Dedifferentiated amniotic fluid mesenchymal stem cell (primary cell): ENCODE measurements around the gene FADS6.

Experiments
- DNase-seq: peaks from one replicate; pipeline ENCODE4 v3.0.0-alpha.2; 2016; ENCODE audit errors: extremely low spot score

The FADS6 gene, protein sequence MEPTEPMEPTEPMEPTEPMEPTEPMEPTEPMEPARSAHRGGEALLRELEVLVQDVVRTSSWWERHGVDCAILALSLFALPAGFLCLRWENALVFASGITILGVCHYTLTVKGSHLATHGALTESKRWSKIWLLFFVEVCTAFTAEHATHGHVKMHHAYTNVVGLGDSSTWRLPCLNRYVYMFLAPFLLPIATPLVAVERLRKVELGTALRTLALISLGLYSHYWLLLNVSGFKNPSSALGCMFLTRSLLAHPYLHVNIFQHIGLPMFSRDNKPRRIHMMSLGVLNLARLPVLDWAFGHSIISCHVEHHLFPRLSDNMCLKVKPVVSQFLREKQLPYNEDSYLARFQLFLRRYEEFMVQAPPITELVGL

DNA sequence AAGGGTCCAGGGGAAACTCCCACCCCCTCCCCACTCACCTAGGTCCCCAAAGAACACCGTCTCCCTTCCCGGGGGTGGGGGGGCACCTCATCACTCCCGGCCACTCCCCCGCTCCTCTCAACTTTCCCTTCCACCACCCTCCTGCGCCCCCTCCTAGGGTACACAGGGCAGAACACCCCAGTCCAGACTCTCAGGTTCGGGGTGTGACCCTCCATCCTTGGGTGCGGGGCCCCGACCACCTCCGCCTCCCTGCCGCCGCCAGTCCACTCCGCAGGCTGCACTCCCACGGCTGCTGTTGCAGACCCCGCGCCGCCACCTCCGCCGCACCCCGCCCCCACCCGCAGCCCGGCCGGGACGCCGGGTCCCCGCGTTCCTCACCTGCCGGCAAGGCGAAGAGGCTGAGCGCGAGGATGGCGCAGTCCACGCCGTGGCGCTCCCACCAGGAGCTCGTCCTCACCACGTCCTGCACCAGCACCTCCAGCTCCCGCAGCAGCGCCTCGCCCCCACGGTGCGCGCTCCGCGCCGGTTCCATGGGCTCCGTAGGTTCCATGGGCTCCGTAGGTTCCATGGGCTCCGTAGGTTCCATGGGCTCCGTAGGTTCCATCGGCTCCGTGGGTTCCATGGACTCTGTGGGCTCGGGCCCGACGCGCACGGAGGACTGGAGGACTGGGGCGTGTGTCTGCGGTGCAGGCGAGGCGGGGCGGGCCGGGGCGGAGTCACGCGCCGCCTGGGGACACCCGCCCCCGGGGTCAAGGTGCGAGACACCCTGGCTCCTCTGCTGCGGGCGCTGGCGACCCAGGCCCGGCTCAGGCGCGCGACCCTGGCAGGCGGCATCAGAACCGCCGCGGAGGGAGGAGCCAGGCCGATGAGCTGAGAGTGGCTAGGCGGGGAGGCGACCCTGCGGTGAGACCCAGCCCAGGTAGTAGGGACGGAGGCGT, at the start of gene FADS6:
TSS of gene FADS6 (minus strand) at position 660 of the 938 bp plus-strand sequence. CDS start at position 622, 38 bp downstream.
- DNase-seq, result no peak

DNA sequence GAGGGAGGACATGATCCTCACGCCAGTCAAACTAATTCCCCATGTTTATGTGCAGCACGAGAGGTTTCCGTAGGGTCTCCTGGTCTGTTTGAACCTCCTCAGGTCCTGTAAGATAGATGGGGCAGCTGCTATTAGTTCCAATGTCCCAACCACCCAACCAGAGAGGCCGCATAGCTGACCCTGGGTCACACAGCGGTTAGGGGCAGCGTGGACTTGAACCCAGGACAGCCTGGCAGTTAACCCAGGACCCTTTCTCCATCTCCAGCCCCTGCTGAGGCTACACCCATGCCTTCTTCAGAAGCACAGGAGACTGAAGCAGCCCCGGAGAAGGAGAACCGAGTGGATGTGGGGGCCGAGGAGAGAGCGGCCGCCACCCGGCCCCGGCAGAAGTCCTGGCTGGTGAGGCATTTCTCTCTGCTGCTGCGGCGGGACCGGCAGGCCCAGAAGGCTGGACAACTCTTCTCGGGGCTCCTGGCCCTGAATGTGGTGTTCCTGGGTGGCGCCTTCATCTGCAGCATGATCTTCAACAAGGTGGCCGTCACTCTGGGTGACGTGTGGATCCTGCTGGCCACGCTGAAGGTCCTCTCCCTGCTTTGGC, 47.8 kb upstream of the FADS6 start:
- no peak for DNase-seq

DNA sequence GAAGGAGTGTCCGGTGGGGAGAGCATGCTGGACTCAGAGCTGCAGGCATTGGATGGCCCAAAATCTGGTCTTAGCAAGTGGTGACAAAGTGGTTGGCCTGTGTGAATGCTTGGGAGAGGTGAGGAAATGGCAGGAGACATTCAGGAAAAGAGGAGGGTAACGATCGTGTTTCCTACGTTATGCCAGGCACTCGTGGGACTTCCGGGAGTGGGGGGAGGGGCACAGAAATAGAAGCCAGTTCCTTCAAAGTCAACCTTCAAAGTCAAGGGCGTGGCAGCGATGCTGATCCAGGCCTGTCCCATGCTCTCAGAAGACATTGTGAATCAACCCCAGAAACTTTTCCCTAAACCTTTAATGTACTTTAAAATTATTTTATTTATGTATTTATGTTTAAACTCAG, 46.1 kb upstream of the FADS6 start:
- DNase-seq, result no peak

DNA sequence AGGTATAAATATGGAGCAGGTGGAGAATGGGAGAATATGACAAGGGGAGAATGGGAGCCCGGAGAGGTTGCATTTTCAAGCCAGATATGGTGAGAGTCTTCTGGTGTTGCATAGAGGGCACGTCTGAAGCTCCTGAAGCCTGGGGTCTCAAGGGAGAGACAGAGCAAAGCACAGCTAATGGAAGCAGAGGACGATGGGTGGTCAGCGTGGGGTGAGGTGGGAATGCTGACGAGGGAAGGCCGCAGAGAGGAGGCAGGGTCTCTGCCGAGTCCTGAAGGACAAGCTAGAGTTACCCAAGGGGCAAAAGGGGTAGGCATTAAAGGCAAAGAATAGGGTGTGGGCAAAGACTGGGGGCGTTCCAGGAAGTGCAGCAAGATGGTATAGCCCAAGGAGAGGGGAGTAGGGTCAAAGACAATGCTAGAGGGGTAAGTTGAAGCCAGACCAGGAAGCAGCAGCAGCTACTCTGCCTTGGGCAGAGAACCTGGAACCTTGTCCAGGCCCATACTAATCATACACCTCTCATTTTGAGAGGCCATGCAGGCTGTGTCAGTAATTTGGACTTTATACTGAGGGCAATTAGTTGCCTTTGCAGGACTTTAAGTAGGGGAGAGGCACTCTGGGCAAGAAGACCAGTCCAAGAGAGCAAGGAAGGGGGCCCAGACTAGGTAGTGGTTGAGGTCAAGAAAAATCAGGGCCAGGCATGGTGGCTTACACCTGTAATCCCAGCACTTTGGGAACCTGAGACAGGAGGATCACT, 44.9 kb upstream of the FADS6 start:
- no peak for DNase-seq

DNA sequence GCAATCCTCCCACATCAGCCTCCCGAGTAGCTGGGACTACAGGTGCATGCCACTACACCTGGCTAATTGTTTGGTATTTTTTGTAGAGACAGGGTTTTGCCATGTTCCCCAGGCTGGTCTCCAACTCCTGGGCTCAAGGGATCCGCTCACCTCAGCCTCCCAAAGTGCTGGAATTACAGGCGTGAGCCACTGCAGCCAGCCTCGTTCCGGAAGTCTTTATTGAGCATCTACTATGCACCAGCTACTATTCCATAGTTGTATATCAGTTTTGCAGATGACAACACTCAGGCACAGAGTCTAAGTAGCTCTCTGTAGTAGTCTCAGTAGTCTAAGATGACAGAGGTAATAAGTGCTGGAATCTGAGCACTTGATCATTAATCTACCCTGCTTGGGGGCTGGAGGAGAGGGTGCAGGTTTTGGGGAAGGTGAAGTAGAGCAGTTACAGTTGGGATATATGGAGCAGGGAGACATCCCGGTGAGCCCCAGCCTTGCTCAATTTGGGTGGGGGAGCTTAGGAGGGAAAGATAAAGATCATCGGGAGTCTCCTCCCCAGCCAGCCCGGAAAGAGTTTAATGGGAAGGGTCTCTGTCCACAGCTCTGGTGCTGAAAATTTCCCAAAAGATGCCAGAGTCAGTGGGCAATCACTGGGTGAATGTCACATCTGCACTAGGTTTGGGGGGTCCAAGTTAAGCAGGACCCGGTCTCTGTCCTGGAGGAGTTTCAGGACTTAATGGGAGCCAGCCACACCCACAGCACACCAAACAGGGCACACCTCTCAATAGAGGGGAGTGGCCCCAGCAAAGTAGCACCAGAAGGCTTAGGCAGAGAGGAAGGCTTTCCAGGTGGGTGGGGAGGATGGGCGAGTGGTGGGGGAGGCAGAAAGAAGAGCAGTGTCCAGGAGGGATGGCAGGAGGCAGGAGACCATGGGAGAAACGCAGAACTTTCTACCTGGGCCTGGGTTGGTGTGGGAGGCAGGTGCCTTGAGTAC, 43.9 kb upstream of the FADS6 start:
- no peak for DNase-seq

DNA sequence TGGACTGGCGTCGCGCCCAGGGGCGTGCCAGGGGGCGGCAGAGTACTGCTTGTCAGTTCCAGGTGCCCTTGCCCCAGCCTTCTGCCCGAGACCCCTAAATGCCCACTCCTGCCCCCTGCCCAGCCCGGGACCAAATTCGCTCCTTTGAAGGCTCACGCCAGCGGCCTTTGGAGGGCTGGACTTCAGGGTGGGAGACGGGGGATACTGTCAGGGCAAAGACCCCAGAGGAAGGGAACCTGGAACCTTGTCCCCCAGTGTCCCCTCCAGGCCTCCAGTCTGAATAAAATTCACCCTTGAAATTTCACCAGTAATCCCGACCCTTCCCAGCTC, 43.0 kb upstream of the FADS6 start:
- no peak for DNase-seq

DNA sequence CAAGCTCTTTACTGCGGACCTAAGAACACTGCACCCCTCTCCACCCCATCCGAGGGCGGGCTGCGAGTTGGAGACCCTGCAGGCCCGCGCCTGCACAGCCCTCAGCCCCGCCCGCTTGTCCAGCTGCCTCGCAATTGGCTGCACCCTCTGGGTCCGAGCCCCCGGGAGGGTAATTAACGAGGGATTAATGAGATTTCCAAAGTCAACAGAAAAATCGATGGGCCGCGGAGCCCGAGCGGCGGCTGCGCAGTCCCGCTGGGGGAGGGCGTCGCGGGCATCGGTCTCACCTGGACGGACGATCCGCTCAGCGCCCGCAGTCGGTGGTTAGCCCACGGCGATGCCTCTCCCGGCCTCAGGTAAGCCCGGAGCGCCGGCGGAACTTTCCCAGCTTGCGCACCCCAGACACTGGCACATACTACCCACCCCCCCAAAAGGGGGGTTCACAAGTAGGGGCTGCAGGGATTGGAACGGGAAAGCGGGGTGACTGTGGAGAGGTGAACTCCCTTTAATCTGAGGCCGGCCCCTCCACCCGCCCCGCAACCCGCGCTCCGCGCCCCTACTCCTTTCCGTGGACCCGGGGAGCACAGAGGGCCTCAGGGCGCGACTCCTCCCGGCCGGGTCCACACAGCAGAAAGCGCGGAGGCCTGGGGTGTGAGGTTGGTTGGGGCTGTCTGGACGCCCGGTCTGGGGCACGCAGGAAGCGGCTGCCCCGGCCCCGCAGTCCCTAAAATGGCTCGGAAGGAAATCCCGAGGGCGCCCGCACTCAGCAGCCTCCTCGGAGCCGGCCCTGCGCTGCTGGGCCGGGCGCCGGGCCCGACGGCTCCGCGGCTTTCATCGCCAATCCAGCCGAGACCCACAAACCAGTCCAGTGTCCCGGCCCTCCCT, 42.4 kb upstream of the FADS6 start, which contains the start of gene OTOP3:
TSS of gene OTOP3 (plus strand) at position 314 of the 885 bp plus-strand sequence. CDS start at position 338, 24 bp downstream.
- no peak for DNase-seq

DNA sequence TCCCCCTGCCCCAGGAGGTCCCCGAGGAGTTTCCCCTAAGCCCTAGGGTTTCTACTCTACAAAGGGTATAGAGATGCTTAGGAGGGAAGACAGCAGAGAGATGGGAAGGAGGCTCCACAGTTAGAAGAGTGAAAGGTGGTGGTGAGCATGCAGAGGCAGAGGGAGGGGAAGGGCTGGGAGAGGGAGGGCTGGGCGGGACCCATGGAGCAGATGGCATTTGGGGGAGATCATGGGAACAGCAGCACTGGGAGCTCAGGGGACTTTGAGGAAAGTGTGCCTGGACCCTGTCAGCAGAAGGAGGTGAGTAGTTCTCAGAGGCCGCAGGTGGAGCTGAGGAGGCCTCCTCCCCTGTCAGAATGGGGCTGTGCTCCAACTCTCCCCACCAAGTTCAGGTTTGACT, 41.6 kb upstream of the FADS6 start:
- no peak for DNase-seq

DNA sequence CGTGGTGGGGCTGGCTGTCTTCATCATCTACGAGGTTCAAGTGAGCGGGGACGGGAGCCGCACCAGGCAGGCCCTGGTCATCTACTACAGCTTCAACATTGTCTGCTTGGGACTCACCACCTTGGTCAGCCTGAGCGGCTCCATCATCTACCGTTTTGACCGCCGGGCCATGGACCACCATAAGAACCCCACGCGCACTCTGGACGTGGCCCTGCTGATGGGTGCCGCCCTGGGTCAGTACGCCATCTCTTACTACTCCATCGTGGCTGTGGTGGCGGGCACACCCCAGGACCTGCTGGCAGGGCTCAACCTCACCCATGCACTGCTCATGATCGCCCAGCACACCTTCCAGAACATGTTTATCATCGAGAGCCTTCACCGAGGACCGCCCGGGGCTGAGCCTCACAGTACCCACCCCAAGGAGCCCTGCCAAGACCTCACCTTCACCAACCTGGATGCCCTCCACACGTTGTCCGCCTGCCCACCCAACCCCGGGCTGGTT, 37.2 kb upstream of the FADS6 start:
- DNase-seq, result no peak

DNA sequence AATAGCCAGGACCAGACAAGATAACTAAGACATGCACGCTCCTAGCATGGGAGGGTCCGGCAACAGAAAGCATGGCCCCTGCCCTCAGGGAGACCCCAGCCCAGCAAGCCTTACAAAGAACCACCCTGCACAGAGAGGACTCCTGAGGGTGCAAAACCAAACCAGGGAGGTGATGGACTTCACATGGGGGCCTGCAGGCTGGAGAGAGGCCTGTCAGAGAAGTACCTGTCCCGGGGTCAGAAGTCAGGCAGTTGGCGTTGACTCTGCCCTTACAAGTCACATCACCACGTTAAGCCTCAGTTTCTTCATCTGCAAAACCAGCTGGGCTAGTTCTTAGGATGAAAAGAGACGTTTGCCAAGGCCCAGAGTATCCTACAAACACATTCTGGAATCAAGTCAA, 35.4 kb upstream of the FADS6 start:
- no peak for DNase-seq

DNA sequence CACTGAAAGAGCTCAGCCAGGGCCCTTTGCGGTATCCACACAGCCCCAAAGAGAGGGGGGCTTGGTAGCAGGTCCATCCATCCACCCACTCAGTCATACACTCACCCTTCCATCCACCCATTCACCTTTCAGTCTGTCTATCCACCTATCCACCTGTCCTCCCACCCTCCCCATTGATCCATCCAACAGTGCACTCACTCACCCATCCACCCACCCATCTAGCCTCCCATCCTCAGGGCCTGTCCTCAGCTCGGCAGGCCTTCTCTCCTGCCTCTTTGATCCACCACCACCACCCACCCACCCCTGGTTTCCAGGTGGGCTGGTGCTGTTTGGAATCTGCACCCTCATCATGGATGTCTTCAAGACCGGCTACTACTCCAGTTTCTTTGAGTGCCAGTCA, 31.8 kb upstream of the FADS6 start:
- DNase-seq, result no peak

DNA sequence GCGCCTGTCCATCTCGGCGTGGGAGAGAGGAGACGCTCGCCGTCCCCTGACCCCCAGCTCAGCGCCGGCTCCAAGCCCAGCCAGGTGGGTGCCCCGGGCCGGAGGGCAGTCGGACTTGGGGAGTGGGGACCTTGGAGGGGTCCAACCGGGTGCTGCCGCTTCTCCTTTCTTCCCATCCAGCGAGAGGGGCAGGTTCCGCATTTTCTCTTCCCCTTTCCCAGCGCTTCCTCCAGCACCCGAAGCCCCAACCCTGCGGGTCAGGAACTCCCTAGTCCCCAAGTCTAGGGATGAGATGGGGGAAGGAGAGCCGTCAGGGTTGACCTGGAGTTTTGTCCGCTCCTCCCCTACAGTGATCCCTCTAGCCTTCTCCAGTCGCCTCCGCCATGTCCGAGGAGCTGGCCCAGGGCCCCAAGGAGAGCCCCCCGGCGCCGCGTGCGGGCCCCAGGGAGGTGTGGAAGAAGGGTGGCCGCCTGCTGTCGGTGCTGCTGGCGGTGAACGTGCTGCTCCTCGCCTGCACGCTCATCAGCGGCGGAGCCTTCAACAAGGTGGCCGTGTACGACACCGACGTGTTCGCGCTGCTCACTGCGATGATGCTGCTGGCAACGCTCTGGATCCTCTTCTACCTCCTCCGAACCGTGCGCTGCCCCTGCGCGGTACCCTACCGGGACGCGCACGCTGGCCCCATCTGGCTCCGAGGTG, 31.0 kb upstream of the FADS6 start, which contains the start of gene OTOP2:
TSS of gene OTOP2 (plus strand) at position 24 of the 699 bp plus-strand sequence. CDS start at position 384, 360 bp downstream.
- DNase-seq, result no peak

DNA sequence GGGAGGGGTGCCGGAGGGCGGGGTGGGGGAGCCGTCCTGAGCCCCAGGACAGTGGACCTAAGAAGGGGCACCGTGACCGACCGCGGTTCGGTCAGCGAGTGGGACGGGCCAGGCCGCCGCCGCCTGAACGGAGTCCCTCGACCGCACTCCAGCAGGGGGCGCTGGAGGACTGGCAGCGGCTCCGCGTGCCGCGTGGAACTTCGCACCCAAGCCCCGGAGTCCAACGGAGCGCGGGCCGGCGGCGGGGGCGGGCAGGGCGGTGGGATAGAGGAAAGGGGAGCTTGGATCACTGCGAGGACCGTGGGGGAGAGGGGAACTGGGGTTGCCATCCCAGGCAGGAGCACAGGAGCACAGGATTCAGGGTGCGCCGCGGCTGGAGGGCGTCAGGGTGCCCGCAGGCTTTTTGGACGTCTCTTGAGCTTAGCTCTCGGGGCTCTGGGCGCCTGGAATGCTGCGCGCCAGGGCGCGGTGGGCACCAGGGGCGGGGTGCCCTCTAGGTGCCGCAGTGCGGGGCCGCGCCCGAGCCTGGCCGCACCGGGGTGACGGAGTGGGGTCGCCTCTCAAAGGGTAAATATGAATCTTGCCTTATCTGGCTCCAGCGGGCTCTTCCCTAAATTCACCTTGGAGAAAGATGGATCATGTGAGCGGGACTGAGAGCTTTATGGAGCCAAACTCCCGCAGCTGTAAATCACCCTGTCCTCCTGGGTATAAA, 30.3 kb upstream of the FADS6 start:
- DNase-seq, result peak; percentile 17

DNA sequence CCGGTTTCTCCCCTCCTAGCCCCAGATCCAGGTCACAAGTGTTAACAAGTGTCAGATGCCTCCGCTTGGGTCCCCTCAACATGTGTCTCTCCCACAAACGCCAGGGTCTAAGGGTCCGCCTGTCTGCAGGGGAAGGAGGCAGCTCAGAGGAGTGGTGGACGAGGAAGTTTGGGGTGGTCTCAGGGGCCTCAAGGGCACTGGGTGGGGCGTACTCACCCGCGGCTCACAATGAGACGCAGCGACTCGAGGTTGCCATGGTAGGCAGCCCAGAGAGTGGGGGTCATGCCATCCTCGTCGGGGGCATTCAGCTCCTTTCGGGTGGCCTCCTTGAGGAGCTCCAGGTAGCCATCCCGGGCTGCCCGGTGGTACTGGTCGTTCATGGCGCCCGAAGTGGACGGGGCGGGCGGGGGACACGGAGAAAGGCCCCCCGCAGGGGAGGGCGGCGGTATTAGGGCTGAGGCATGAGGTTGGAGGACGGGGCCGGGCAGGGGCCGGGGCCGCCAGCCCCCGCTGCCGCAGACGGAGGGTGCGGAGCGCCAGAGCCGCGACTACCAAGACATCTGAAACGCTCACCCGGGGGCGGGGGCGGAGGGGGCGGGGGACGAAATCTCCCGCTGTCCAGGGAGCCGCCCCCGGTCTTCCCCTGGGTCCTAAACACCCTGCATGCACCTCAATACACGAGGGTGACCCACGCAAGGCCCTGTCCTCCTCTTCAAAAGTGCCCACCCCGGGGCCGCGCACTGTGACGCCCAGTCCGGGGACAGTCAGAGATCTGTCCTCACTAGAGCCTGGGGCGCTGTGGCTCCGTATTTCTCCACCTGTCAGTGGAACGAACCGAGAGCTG, 29.5 kb upstream of the FADS6 start, which contains the start of gene USH1G:
TSS of gene USH1G (minus strand) at position 562 of the 844 bp plus-strand sequence. CDS start at position 380, 182 bp downstream.
- no peak for DNase-seq

DNA sequence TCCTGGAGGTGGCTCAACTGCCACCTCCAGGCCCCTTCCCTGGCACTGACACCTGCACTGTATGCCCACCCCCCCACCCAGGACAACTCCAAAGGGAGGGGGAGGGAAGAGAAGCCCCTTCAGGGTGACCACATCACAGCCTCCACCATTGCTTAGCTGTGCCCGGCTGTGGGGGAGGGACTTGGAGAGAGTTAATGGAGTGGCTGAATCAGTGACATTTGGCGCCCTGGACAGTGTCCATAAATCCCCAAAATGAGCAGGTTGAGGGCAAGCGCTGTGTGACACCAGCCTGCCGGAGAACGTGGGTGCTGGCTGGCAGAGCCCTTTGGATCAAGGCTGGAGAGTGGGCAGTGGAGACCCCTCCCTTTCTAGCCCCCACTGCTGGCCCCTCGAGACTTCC, 28.7 kb upstream of the FADS6 start:
- no peak for DNase-seq

DNA sequence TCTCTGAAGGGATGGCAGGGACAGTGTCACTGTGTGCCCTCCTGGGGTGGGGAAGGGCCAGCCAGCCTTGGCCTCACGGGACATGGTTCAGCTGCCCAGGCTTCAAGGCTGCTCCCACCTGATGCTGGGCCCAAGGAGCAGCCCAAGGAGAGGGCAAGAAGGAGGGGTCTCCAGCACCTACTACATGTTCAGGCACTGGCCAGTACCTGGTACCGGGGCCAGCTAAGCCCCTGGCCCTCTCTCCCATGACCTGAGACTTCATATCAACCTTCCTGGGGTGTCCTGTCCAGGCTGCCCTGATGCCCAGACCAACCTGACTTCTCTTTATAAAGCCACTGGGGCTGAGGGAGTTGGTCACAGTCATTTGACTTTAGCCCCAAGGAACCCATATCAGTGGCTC, 28.3 kb upstream of the FADS6 start:
- DNase-seq, result no peak
